HG03571 (cell line): ENCODE measurements around the gene WIPF1.

Experiments
- ATAC-seq: cut with Tn5 transposase; IDR thresholded peaks from one replicate; pipeline ENCODE4 v1.9.1; 2021; ENCODE audit not compliant: unreplicated experiment

Gene WIPF1

GRCh38 chr2:174599310-174599921, 1.8 kb upstream of the WIPF1 start:
- ATAC-seq: no peak

GRCh38 chr2:174597009-174597344, 627 bp downstream of the WIPF1 start:
- ATAC-seq: no peak

- no peak for ATAC-seq
These were observed 1.7 kb downstream of the WIPF1 start for GRCh38 chr2:174595891-174596397.

- no peak for ATAC-seq
These were observed 2.3 kb downstream of the WIPF1 start for GRCh38 chr2:174595116-174595809.

- no peak for ATAC-seq
These were observed 3.1 kb downstream of the WIPF1 start for GRCh38 chr2:174594456-174594855.

GRCh38 chr2:174593574-174594203, 3.9 kb downstream of the WIPF1 start:
- peak; percentile 70 for ATAC-seq

GRCh38 chr2:174593041-174593440, 4.6 kb downstream of the WIPF1 start:
- no peak for ATAC-seq

- no peak for ATAC-seq
These were observed 5.9 kb downstream of the WIPF1 start for GRCh38 chr2:174591740-174592139.

GRCh38 chr2:174590928-174591648, 6.5 kb downstream of the WIPF1 start:
- ATAC-seq: no peak

- ATAC-seq: no peak
These were observed 7.3 kb downstream of the WIPF1 start for GRCh38 chr2:174590346-174590745.

GRCh38 chr2:174589334-174589733, 8.3 kb downstream of the WIPF1 start:
- ATAC-seq: no peak

- no peak for ATAC-seq
These were observed 9.1 kb downstream of the WIPF1 start for GRCh38 chr2:174588463-174588862.

- ATAC-seq: no peak
These were observed 10.0 kb downstream of the WIPF1 start for GRCh38 chr2:174587579-174587978.

GRCh38 chr2:174586418-174587295, 10.9 kb downstream of the WIPF1 start:
- no peak for ATAC-seq

- no peak for ATAC-seq
These were observed 11.8 kb downstream of the WIPF1 start for GRCh38 chr2:174585657-174586252.

GRCh38 chr2:174585146-174585545, 12.5 kb downstream of the WIPF1 start:
- no peak for ATAC-seq

- ATAC-seq: no peak
These were observed 16.1 kb downstream of the WIPF1 start for GRCh38 chr2:174581491-174581890.

- no peak for ATAC-seq
These were observed 16.7 kb downstream of the WIPF1 start for GRCh38 chr2:174580951-174581350.

- ATAC-seq: no peak
These were observed 19.5 kb downstream of the WIPF1 start for GRCh38 chr2:174577967-174578589.
